OCI-LY3 (cell line): ENCODE data around the gene ATP6V1D.
"Not testable (repeated sequence)": the region's sequence is repeated elsewhere in the genome, so short reads cannot be mapped to it uniquely, and the experiment has no call there.

Experiments
- H2AFZ ChIP-seq: fragments of 200-600, 300-600 bp; shearing (Covaris generic); 2 replicates; pipeline ENCODE4 v1.6.0; 2014; ENCODE audit warnings: antibody characterized with exemption, low read depth, low read length
- H3K27ac ChIP-seq: fragments of 200-600, 300-600 bp; sonication (generic); 2 replicates; pipeline ENCODE4 v1.5.1; 2014; ENCODE audit warnings: mild to moderate bottlenecking, low read length, moderate library complexity, mixed read lengths
- H3K27me3 ChIP-seq: fragments of 200-600, 300-600 bp; sonication (generic); 2 replicates; pipeline ENCODE4 v1.6.1; 2014; ENCODE audit warnings: low read depth, low read length, mixed read lengths
- H3K36me3 ChIP-seq: fragments of 200-600, 300-600 bp; sonication (generic); replicated peaks from 2 replicates; pipeline ENCODE3; 2014; ENCODE audit warnings: low read depth, low read length, mixed read lengths
- H3K4me1 ChIP-seq: fragments of 300-600, 200-600 bp; sonication (generic); 2 replicates; pipeline ENCODE4 v1.6.1; 2014; ENCODE audit warnings: low read length, mixed read lengths
- H3K4me2 ChIP-seq: fragments of 200-600, 300-600 bp; sonication (generic); 2 replicates; pipeline ENCODE4 v1.6.1; 2014; ENCODE audit warnings: low read length, mixed read lengths
- H3K4me3 ChIP-seq: fragments of 300-600, 200-600 bp; sonication (generic); 2 replicates; pipeline ENCODE4 v1.5.1; 2014; ENCODE audit warnings: antibody characterized with exemption, mild to moderate bottlenecking, low read length, moderate library complexity
- H3K79me2 ChIP-seq: fragments of 300-600, 200-600 bp; shearing (Covaris generic); 2 replicates; pipeline ENCODE4 v1.6.1; 2014; ENCODE audit warnings: mild to moderate bottlenecking, low read length, mixed read lengths
- H3K9ac ChIP-seq: fragments of 300-600, 200-600 bp; shearing (Covaris generic); 2 replicates; pipeline ENCODE4 v1.6.0; 2014; ENCODE audit warnings: mild to moderate bottlenecking, low read length, moderate library complexity
- H3K9me3 ChIP-seq: fragments of 200-600, 300-600 bp; shearing (Covaris generic); 2 replicates; pipeline ENCODE4 v1.6.1; 2014; ENCODE audit warnings: low read length, mixed read lengths; ENCODE audit not compliant: insufficient read depth
- H4K20me1 ChIP-seq: fragments of 200-600, 300-600 bp; sonication (generic); 2 replicates; pipeline ENCODE4 v1.6.1; 2016; ENCODE audit warnings: low read length, mixed read lengths; ENCODE audit not compliant: insufficient read depth
- EZH2phosphoT487 ChIP-seq: fragments of 200-600 bp; shearing (Covaris generic); IDR thresholded peaks from 2 replicates; pipeline ENCODE4 v1.6.1; 2018; ENCODE audit warnings: antibody characterized with exemption, mixed run types, low read depth
- TF ChIP-seq, protein P1 (sequence below): fragments of 200-600, 300-600 bp; sonication (generic); IDR thresholded peaks from 2 replicates; pipeline ENCODE4 v1.5.1; 2014; ENCODE audit warnings: antibody characterized with exemption, low read length, low read depth

Gene ATP6V1D

GRCh38 chr14:67335781-67336180, 23.8 kb downstream of the ATP6V1D start:
- Histone ChIP-seq H3K79me2 (no peaks in the 10 kb centered on the region), H2AFZ (no peak overlapping the region), H3K4me2 (no peak overlapping the region), H3K36me3 (peaks cover 59% of the 10 kb centered on the region), H3K9ac (no peak overlapping the region), H3K4me3 (no peak overlapping the region), H3K9me3 (no peaks in the 10 kb centered on the region), H3K27me3 (no peaks in the 10 kb centered on the region), H3K27ac (no peak overlapping the region), H4K20me1 (no peaks in the 10 kb centered on the region), H3K4me1 (peaks cover 5% of the 10 kb centered on the region; the same call in 1 of the 2 replicates)
- TF ChIP-seq EZH2phosphoT487 = no peak
- TF ChIP-seq, protein P1, sequence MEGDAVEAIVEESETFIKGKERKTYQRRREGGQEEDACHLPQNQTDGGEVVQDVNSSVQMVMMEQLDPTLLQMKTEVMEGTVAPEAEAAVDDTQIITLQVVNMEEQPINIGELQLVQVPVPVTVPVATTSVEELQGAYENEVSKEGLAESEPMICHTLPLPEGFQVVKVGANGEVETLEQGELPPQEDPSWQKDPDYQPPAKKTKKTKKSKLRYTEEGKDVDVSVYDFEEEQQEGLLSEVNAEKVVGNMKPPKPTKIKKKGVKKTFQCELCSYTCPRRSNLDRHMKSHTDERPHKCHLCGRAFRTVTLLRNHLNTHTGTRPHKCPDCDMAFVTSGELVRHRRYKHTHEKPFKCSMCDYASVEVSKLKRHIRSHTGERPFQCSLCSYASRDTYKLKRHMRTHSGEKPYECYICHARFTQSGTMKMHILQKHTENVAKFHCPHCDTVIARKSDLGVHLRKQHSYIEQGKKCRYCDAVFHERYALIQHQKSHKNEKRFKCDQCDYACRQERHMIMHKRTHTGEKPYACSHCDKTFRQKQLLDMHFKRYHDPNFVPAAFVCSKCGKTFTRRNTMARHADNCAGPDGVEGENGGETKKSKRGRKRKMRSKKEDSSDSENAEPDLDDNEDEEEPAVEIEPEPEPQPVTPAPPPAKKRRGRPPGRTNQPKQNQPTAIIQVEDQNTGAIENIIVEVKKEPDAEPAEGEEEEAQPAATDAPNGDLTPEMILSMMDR = peak; percentile 52

- no peaks in the 10 kb centered on the region for H3K79me2 ChIP-seq
These were observed 27.1 kb downstream of the ATP6V1D start for GRCh38 chr14:67332468-67332867.

DNA sequence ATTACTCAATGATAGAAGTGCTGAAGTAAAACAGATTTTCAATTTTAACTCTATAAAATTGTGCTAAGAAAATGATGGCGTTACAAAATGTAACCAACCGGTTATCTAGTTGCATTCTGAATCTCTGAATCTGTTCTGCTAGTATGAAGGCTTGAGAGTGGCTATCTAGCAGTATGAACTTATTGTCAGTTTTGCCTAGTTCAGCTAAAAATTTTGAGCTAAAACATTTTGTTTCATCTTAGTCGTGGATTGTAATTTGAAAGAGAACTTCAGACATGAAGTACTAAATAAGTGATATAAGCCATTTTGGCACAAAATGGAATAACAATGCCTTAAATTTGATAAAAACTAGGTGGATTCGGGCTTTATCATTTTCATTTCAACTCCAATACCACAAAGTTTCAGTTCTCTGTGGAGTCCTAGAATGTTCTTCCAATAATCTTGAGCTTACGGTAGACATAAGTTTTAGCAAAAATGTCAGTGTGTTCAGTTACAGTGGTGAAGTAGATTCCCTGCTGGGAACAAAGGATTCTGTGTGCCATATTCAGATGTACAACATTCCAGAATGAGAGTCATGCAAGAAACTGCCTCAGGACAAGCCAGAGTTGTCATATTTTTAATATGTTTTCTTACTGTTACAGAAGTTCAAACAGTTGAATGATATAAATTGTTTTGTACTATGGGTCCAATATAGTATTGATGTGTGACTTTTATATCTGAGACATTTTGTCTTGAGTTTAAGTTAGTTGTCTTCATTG, 28.1 kb downstream of the ATP6V1D start:
- TF ChIP-seq EZH2phosphoT487 = no peak
- TF ChIP-seq, protein P1 = no peak
- Histone ChIP-seq H4K20me1 (no peaks in the 10 kb centered on the region), H3K9ac (no peak overlapping the region), H3K27me3 (no peaks in the 10 kb centered on the region), H3K9me3 (no peaks in the 10 kb centered on the region), H3K4me2 (no peak overlapping the region), H2AFZ (no peak overlapping the region), H3K4me1 (peaks cover 5% of the 10 kb centered on the region; the same call in 1 of the 2 replicates), H3K4me3 (no peak overlapping the region), H3K79me2 (no peaks in the 10 kb centered on the region), H3K27ac (no peak overlapping the region), H3K36me3 (peaks cover 32% of the 10 kb centered on the region)

More at GRCh38 chr14:67332468-67332867, 27.1 kb downstream of the ATP6V1D start:
- Histone ChIP-seq H3K9ac (no peak overlapping the region), H3K4me2 (no peak overlapping the region), H4K20me1 (no peaks in the 10 kb centered on the region), H3K36me3 (peaks cover 39% of the 10 kb centered on the region), H3K27ac (no peak overlapping the region), H3K27me3 (no peaks in the 10 kb centered on the region), H3K9me3 (no peaks in the 10 kb centered on the region), H3K4me1 (peaks cover 5% of the 10 kb centered on the region; the same call in 1 of the 2 replicates), H2AFZ (no peak overlapping the region), H3K4me3 (no peak overlapping the region)
- TF ChIP-seq EZH2phosphoT487 = no peak
- TF ChIP-seq, protein P1 = no peak

DNA sequence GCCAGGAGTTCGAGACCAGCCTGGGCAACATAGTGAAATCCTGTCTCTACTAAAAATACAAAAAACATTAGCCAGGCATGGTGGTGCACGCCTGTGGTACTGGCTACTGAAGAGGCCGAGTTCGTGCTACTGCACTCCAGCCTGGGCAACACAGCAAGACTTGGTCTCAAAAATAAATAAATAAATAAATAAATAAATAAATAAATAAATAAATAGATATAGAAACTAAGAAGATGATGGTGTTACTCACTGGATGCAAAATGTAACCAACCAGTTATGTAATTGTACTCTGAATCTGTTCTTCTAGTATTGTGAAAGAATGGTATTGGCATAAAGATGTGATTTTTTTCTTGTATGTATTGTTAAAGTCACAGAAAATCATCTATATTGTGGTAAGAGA, 29.9 kb downstream of the ATP6V1D start:
- H3K4me1 ChIP-seq, H3K27ac ChIP-seq: not testable (repeated sequence)
- H3K36me3 ChIP-seq = peaks cover 22% of the 10 kb centered on the region

More for the DNA sequence above, 29.9 kb downstream of the ATP6V1D start:
- H3K9me3 ChIP-seq, H3K27me3 ChIP-seq, H3K9ac ChIP-seq, H3K4me3 ChIP-seq, H3K79me2 ChIP-seq, H2AFZ ChIP-seq, H4K20me1 ChIP-seq, H3K4me2 ChIP-seq: not testable (repeated sequence)
